CD14-positive monocyte (primary cell): ENCODE results near the gene ESPN. TPM values are rescaled to one million over a fixed set of nuclear protein-coding genes. Genes with fewer than 3 reads are reported as not detected.

Experiments
- DNase-seq, 3 donors: peaks; one replicate each; pipeline ENCODE4 v3.0.0-alpha.2; 2011 to 2022
- H2AFZ ChIP-seq: 2 replicates; pipeline ENCODE4 v1.6.0; 2012; ENCODE audit warnings: mild to moderate bottlenecking, low read depth, low read length, inconsistent platforms; ENCODE audit not compliant: insufficient read depth, poor library complexity, severe bottlenecking
- H3K27ac ChIP-seq, 2 donors: 1 replicate in 1 of 2; 2 replicates in 1 of 2; pipeline ENCODE4 v1.5.1; 2012 to 2013; ENCODE audit warnings: low read length in 2 of 2, control low read depth in 1 of 2, inconsistent platforms in 1 of 2, low read depth in 1 of 2, mild to moderate bottlenecking in 1 of 2
- H3K27me3 ChIP-seq, 2 donors: one replicate each; pipeline versions ENCODE4 v1.6.0 to v1.6.1; 2011 to 2013; ENCODE audit warnings: low read length in 2 of 2; ENCODE audit not compliant: control insufficient read depth in 2 of 2, insufficient read depth in 2 of 2
- H3K36me3 ChIP-seq, 2 donors: replicated peaks in 1 of 2; 1 replicate in 1 of 2; 2 replicates in 1 of 2; pipeline versions ENCODE4 v1.5.1 to v1.6.1; 2012 to 2013; ENCODE audit warnings: low read length in 2 of 2, control low read depth in 1 of 2, inconsistent platforms in 1 of 2, mild to moderate bottlenecking in 1 of 2; ENCODE audit not compliant: insufficient read depth in 2 of 2, control insufficient read depth in 1 of 2
- H3K4me1 ChIP-seq, 2 donors: 1 replicate in 1 of 2; 2 replicates in 1 of 2; pipeline versions ENCODE4 v1.5.1 to v1.6.1; 2012 to 2013; ENCODE audit warnings: low read length in 2 of 2, control low read depth in 1 of 2, inconsistent platforms in 1 of 2, mild to moderate bottlenecking in 1 of 2, moderate library complexity in 1 of 2; ENCODE audit not compliant: insufficient read depth in 2 of 2, control insufficient read depth in 1 of 2
- H3K4me2 ChIP-seq: replicated peaks from 2 replicates; pipeline ENCODE3; 2012; ENCODE audit warnings: low read length, moderate library complexity, mild to moderate bottlenecking; ENCODE audit not compliant: poor library complexity, severe bottlenecking; ENCODE audit errors: extremely low read depth
- H3K4me3 ChIP-seq, 3 experiments: fragments of 200-600 bp in 1 of 3; sonication (generic) in 1 of 3; replicated peaks in 1 of 3; 1 replicate in 2 of 3; 2 replicates in 1 of 3; pipeline ENCODE4 v1.5.1; 2011 to 2013; ENCODE audit warnings: low read length in 3 of 3, mild to moderate bottlenecking in 3 of 3, control low read depth in 2 of 3, low read depth in 2 of 3, inconsistent platforms in 1 of 3, moderate library complexity in 1 of 3
- H3K79me2 ChIP-seq: 2 replicates; pipeline ENCODE4 v1.6.0; 2012; ENCODE audit warnings: mild to moderate bottlenecking, control low read depth, inconsistent platforms, low read length, moderate library complexity; ENCODE audit not compliant: insufficient read depth
- H3K9ac ChIP-seq: 2 replicates; pipeline ENCODE4 v1.6.0; 2017; ENCODE audit warnings: low read length, mild to moderate bottlenecking; ENCODE audit not compliant: insufficient read depth, poor library complexity, severe bottlenecking
- H3K9me3 ChIP-seq, 2 donors: replicated peaks in 1 of 2; 1 replicate in 1 of 2; 2 replicates in 1 of 2; pipeline versions ENCODE4 v1.5.1 to v1.6.1; 2012 to 2013; ENCODE audit warnings: low read length in 2 of 2, control low read depth in 1 of 2; ENCODE audit not compliant: control insufficient read depth in 1 of 2, insufficient read depth in 1 of 2
- H4K20me1 ChIP-seq: 2 replicates; pipeline ENCODE4 v1.6.0; 2012; ENCODE audit warnings: mild to moderate bottlenecking, low read length, control low read depth, moderate library complexity; ENCODE audit not compliant: insufficient read depth
- H3K27ac Mint-ChIP-seq, 7 donors: one replicate each; pipeline ENCODE4 v1.8.0; 2020; ENCODE audit warnings: mild to moderate bottlenecking in 7 of 7, mixed read lengths in 7 of 7, moderate library complexity in 6 of 7, inconsistent platforms in 2 of 7
- H3K27me3 Mint-ChIP-seq, 3 donors: one replicate each; pipeline ENCODE4 v1.8.0; 2021 to 2022; ENCODE audit warnings: low read depth in 3 of 3, mild to moderate bottlenecking in 3 of 3, mixed read lengths in 3 of 3, moderate library complexity in 3 of 3, inconsistent platforms in 1 of 3
- H3K36me3 Mint-ChIP-seq, 2 donors: one replicate each; pipeline ENCODE4 v1.8.0; 2020; ENCODE audit warnings: mixed read lengths in 2 of 2, inconsistent platforms in 1 of 2, mild to moderate bottlenecking in 1 of 2
- H3K4me1 Mint-ChIP-seq: one replicate; pipeline ENCODE4 v1.8.0; 2020; ENCODE audit warnings: mild to moderate bottlenecking, mixed read lengths
- H3K4me3 Mint-ChIP-seq, 2 donors: one replicate each; pipeline ENCODE4 v1.8.0; 2020; ENCODE audit warnings: mild to moderate bottlenecking in 2 of 2, mixed read lengths in 2 of 2, moderate library complexity in 1 of 2
- H3K9me3 Mint-ChIP-seq, 7 donors: one replicate each; pipeline ENCODE4 v1.8.0; 2020 to 2022; ENCODE audit warnings: mixed read lengths in 7 of 7, mild to moderate bottlenecking in 6 of 7, moderate library complexity in 6 of 7, inconsistent platforms in 2 of 7
- CTCF ChIP-seq: fragments of 200-600 bp; IDR thresholded peaks from one replicate; pipeline ENCODE4 v1.8.0; 2022; ENCODE audit warnings: antibody characterized with exemption, mild to moderate bottlenecking
- WGBS: methylation state at CpG from one replicate; pipeline ENCODE4 v1.1.5; 2013; ENCODE audit warnings: missing lambda C conversion rate; ENCODE audit not compliant: insufficient coverage; 5-methylcytosine and 5-hydroxymethylcytosine counted together
- intact Hi-C, 2 donors: fragments of 100-400 bp; cut with micrococcal nuclease; formaldehyde crosslinking; loops; one replicate each; pipeline versions ENCODE4 v1.15.0 to v1.15.1; 2023
- polyA plus RNA-seq, 3 donors: library from polyadenylated mRNA; depleted of rRNA in 1 of 3; unstranded in 2 of 3; stranded (reverse) in 1 of 3; fragments of 300-500 nt in 2 of 3; fragments of >200 nt in 1 of 3; fragmentation: Illumina TruSeq in 2 of 3; gene quantifications; 1 replicate in 2 of 3; 2 replicates in 1 of 3; pipeline ENCODE4 v1.2.3, GENCODE V29; 2012 to 2021

Gene ESPN
- polyA plus RNA-seq, 3 donors = not detected

GRCh38 chr1:6473974-6474814 lies 49.6 kb downstream of the ESPN start:
- intact Hi-C loops = loop anchor here in 1 of 2 donors (5.0 kb wide), 1 partner anchor 528 kb away; no protein-coding TSS in a partner anchor
- Histone ChIP-seq H3K4me3 (no peak overlapping the region), H3K27me3 (no peaks in the 10 kb centered on the region), H3K79me2 (no peaks in the 10 kb centered on the region), H3K27ac (no peak overlapping the region), H2AFZ (no peak overlapping the region), H3K36me3 (no peaks in the 10 kb centered on the region), H3K9me3 (peaks cover 0 to 6% of the 10 kb centered on the region in 2 donors), H4K20me1 (no peaks in the 10 kb centered on the region), H3K4me2 (no peak overlapping the region), H3K4me1 (no peaks in the 10 kb centered on the region), H3K9ac (no peak overlapping the region)
- WGBS = 92% methylated on average over 13 of the region's 33 CpGs
- TF ChIP-seq CTCF = no peak
- H3K4me1 Mint-ChIP-seq = no peaks in the 10 kb centered on the region
- no peak overlapping the region for H3K27ac Mint-ChIP-seq
- no peak for DNase-seq
- no peaks in the 10 kb centered on the region for H3K36me3 Mint-ChIP-seq
- H3K4me3 Mint-ChIP-seq = no peak overlapping the region
- peaks cover 5 to 6% (median 6%) of the 10 kb centered on the region in 3 donors for H3K27me3 Mint-ChIP-seq
- peaks cover 0 to 3% (median 0%) of the 10 kb centered on the region in 7 donors for H3K9me3 Mint-ChIP-seq

GRCh38 chr1:6474815-6475282 lies 50.3 kb downstream of the ESPN start:
- WGBS = 91% methylated on average over 8 of the region's 13 CpGs
- Histone ChIP-seq H3K27ac (no peak overlapping the region), H3K9me3 (peaks cover 0 to 6% of the 10 kb centered on the region in 2 donors), H3K4me1 (no peaks in the 10 kb centered on the region), H3K9ac (no peak overlapping the region), H3K27me3 (no peaks in the 10 kb centered on the region), H3K36me3 (no peaks in the 10 kb centered on the region), H4K20me1 (no peaks in the 10 kb centered on the region), H3K4me3 (no peak overlapping the region), H3K4me2 (no peak overlapping the region), H3K79me2 (no peaks in the 10 kb centered on the region), H2AFZ (no peak overlapping the region)
- no peak overlapping the region for H3K27ac Mint-ChIP-seq
- no peak for TF ChIP-seq CTCF
- no peak overlapping the region for H3K4me3 Mint-ChIP-seq
- intact Hi-C loops = loop anchor here in 1 of 2 donors (5.0 kb wide), 2 partner anchors 228 to 527 kb away; no protein-coding TSS in a partner anchor
- peaks cover 0 to 3% (median 0%) of the 10 kb centered on the region in 7 donors for H3K9me3 Mint-ChIP-seq
- peaks cover 6 to 7% (median 6%) of the 10 kb centered on the region in 3 donors for H3K27me3 Mint-ChIP-seq
- no peak for DNase-seq
- H3K4me1 Mint-ChIP-seq = no peaks in the 10 kb centered on the region
- H3K36me3 Mint-ChIP-seq = no peaks in the 10 kb centered on the region
